Right lobe of liver (tissue), 4 donors: ENCODE data around the gene TCF12.

Source experiments
- POLR2A ChIP-seq: fragments of 450-650 bp; IDR thresholded peaks from one replicate; pipeline ENCODE4 v1.6.1; 2017; ENCODE audit warnings: antibody characterized with exemption, mild to moderate bottlenecking
- TF ChIP-seq, protein P1 (sequence below), 4 donors: fragments of 200-600 bp in 3 of 4; fragments of 450-650 bp in 1 of 4; IDR thresholded peaks; one replicate each; pipeline versions ENCODE4 v1.5.1 to v1.8.0; 2016 to 2022; ENCODE audit warnings: antibody characterized with exemption in 4 of 4, mild to moderate bottlenecking in 2 of 4
- donor health status: DM: no; HTN: no; CAD: no.
- donor health status: DM: no; HTN: no; CAD: no.
- donor health status: DM: no; HTN: yes; CAD: no.

- TF ChIP-seq, protein P1, sequence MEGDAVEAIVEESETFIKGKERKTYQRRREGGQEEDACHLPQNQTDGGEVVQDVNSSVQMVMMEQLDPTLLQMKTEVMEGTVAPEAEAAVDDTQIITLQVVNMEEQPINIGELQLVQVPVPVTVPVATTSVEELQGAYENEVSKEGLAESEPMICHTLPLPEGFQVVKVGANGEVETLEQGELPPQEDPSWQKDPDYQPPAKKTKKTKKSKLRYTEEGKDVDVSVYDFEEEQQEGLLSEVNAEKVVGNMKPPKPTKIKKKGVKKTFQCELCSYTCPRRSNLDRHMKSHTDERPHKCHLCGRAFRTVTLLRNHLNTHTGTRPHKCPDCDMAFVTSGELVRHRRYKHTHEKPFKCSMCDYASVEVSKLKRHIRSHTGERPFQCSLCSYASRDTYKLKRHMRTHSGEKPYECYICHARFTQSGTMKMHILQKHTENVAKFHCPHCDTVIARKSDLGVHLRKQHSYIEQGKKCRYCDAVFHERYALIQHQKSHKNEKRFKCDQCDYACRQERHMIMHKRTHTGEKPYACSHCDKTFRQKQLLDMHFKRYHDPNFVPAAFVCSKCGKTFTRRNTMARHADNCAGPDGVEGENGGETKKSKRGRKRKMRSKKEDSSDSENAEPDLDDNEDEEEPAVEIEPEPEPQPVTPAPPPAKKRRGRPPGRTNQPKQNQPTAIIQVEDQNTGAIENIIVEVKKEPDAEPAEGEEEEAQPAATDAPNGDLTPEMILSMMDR (IDR thresholded peaks at IDR 0.05), result no peak
- no peak for TF ChIP-seq POLR2A
These were observed 251.2 kb downstream of the TCF12 start for GRCh38 chr15:57169643-57170042.
